GM18858 (cell line): Measurements from ENCODE around the gene MRPS10.
"Not testable (repeated sequence)": the region's sequence is repeated elsewhere in the genome, so short reads cannot be mapped to it uniquely, and the experiment has no call there.

ENCODE experiments used
- ATAC-seq: cut with Tn5 transposase; IDR thresholded peaks from one replicate; pipeline ENCODE4 v1.9.1; 2021; ENCODE audit not compliant: unreplicated experiment

The MRPS10 gene

GRCh38 chr6:42179261-42179944 lies 38.3 kb downstream of the MRPS10 start:
- ATAC-seq: no peak

DNA sequence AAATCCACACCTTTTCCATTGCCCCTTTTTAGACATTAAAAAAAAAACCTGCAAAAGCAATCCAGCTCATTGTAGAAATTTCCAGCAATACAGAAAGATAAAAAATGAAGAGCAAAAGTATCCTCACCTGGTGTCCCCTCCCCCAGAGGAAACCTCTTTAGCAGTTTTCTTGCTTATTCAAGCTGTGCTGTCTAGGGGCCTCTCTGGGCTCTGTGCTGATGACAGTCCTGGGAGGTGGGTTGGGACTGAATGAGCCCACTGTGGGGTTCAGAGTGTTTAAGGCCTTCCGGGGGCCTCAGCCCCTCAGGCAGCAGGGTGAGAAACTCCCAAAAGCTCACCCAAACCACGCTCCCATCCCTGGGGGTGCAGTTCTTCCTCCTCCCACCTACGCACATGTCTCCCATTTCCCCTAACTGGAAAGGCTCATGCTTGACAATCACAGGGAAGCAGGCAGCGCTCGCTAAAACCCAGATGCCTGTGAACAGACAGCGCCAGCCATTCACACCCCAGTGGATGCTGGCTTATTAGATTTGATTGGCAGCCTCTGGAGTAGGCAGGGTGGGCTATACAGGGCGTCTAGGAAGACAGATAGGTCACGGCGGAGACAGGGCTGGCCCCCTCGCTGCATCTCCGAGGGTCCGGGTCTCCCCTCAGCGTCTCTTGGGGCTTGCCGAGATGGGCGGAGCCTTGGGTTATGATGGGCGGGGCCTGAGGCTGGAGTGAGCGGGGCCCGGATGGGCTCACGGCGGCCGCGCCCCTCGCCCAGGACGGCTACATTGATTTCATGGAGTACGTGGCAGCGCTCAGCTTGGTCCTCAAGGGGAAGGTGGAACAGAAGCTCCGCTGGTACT lies 39.9 kb downstream of the MRPS10 start:
- ATAC-seq: no peak

DNA sequence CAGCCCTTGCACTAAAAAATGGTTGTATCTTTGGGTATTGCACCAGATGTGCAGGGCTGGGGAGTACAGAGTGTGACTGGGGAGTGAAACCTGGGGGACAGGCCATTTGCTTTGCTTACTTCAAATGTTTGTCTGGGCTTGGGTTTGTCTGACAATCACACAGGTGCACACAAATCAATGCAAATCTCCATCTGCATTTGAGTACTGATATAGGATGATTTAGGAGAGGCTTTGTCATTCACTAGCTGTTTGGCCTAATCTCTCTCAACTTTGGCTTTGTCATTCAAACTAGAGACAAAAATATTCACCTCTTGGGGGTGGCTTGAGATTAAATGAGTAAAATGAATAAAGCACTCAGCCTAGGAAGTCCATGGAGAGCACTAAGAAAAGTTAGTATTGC lies 40.7 kb downstream of the MRPS10 start:
- no peak for ATAC-seq

- no peak for ATAC-seq
Observed at GRCh38 chr6:42175860-42176259, 41.8 kb downstream of the MRPS10 start.

GRCh38 chr6:42173101-42173500 lies 44.6 kb downstream of the MRPS10 start, which contains the start of gene GUCA1A:
TSS of gene GUCA1A (plus strand) at chr6:42173364. CDS start at chr6:42173614, 250 bp downstream.
- ATAC-seq: no peak

- ATAC-seq: no peak
Observed at GRCh38 chr6:42171813-42172581, 45.7 kb downstream of the MRPS10 start.

- not testable (repeated sequence) for ATAC-seq
Observed at GRCh38 chr6:42169780-42170179, 47.9 kb downstream of the MRPS10 start.

DNA sequence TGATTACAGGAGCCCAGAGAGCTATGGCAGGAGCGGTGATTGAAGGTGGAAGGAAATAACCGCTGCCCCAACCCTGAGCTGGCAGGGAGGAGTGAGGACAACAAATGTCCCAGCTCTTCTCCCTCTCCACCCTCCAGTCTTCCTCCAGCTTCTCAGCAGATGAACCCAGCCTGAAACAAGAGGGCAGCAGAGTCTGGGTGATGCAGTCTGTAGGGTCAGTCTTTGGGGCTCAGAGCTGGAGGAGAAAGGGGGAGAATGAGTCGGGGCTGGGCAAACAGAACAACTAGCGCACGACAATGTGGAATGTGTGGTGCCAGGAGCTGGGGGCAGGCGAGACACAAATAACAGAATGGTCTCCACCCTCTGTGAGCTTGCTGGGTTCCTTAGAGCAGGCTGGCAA lies 49.0 kb downstream of the MRPS10 start:
- no peak for ATAC-seq

DNA sequence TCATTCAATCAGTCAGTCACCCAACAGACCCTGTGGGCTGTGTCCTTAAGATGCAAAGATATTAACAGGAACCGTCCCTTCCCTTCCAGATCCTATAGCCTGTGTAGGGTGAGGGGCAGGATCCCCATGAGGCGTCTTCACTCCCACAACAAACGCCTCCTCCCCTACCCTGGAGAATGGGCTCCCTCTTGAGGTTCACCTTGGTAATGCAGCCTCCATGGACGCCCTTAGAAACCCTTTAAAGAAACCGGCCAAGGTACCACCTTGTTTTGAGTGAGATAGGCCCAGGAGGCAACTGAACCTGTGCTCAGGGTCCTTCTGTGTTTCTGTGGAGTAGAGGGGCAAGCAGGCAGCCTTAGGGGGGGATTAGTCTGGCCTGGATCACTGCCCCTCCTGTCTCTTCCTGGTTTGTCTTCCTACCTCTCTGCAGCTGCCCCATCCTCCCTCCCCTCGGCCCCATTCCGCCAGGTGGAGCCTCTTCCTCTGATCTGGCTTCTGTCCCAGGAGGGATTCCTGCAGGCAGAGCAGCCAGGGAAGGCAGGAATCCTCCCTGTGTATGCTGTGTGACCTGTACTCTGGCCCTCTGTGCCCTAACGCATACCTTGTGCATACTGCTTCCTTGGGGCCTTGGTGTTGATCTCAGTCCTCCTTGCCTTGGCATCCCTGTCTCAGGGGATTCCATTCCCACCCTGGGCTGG lies 51.1 kb downstream of the MRPS10 start:
- no peak for ATAC-seq

DNA sequence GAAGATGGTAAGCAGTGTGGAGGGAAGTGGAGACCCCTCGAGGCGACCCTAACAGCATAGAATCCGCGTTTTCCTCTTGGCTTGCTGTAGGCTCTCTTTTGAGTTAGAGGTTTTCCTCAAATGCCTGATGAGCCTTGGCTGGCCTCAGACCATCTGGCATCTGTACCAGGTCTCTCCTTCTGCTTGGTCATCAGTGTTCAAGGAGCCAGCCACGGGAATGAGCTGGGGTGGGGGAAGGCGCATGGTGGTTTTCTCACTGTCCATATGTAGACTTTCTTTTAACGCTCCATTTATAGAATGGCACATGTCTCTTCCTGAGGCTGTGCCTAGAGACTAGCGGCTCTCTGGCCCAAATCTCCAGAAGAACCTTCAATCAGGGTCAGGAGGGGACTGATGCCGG lies 52.6 kb downstream of the MRPS10 start:
- no peak for ATAC-seq

DNA sequence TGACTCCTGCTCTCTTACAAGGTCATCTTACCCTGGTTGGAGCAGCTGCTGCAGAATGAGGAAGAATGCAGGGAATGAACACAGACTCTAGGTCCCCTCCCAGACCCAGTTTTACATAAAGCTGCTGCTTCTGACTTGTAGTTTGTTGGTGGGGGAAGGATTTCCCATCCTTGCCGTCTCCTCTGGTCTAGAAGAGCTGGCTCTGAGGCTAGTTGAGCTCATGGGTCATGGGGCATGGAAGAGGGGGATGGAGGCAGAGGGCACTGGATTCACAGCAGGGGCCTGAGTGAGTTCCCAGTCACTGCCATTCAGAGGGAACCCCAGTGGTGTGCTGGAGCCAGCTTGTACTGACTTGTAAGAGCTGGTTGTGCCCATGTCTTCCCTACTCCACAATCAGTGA lies 53.7 kb downstream of the MRPS10 start:
- ATAC-seq: no peak

DNA sequence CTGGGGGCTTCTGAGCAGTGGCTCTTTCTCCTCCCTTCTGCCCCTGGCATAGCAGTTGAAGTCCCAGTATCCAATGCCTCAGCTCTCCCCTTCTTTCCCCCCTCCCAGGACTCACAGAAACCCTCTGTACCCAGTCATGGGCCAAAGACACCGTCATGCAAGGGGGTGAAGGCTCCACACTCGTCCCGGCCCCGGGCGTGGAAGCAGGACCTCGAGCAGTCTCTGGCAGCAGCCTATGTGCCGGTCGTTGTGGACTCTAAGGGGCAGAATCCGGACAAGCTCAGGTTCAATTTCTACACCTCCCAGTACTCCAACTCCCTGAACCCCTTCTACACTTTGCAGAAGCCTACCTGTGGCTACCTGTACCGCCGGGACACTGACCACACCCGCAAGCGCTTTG lies 54.8 kb downstream of the MRPS10 start:
- no peak for ATAC-seq

DNA sequence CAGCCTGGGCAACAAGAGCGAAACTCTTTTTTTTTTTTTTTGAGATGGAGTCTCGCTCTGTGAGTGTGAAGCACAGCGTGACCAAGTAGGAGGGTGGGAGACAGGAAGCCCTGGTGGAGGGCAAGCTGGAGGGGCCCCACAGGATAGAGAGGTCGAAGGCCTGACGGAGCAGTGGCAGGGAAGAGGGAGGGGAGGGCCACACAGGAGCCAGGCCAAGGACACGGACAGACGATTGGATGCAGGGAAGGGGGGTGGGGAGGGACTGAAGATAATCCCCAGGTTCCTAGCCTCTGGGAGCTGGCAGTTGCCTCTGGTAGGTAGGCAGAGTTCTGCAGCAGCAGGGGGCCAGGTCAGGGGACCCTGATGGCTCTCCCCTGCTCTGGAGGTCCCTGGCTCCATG lies 55.3 kb downstream of the MRPS10 start:
- no peak for ATAC-seq

DNA sequence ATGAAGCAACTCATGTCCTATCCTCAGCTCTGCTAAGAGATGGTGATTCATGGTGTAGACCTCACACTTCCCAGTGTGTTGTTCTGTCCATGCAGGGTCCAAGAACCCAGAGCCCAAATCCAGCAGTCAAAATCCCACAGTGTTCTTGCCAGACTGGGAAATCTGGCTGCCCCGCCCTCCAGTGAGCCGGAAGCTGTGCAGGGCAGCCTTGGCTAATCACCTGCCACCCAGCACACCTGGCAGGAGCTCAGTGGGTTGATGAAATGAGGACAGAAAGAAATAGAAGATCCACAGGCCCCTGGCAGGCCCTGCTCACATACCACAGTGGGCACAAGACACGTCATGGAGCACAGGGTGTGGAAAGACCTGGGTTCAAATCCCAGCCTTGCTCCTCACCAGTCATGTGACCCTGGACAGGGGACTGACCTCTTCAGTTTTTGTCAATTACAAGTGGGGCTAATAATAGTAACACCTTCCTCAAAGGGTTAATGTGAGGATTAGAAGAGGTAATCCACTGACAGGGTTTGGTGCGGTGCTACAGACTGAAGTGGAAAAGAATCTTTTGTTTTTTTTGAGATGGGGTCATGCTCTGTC lies 58.1 kb downstream of the MRPS10 start:
- ATAC-seq: no peak

DNA sequence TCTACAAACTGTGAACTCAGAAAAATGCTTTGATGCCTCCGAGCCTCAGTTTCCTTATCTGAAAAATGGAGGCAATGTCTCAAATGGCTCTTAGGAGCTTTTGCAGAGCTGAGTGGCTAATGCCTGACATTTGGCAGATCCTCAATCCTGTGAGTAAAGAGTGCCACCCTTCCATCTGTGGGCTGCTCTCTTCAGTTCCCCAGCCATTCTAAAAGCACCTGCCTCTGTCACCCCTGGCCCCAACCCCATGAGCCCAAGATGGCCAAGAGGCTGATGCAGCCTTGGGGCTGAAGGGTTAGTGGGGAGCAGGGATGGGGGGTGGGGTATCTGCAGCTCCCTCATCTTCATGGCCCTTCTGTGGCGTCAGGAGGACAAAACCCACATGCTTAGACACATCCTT lies 59.0 kb downstream of the MRPS10 start:
- no peak for ATAC-seq

DNA sequence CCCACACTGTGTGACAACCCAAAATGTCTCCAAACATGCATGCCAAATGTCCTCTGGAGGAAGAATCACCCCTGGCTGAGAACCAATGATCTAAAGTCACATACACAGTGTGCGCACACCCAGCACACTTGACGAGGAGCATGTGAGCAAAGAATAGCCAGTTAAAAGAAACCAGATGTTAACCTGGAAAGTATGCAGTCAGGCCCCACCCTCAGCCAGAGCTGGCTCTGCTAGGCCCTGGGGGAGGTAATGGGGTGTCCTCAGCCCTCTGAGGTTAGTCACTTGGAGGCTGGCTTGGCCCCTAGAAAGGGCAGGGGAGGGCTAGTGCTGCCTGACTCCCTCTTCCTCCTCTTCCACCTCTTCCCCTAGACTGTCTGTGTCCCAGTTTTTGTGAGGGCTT lies 59.6 kb downstream of the MRPS10 start:
- no peak for ATAC-seq
